HG02759 (cell line): ENCODE data around the gene BARX1.
"Not testable (repeated sequence)": the region's sequence is repeated elsewhere in the genome, so short reads cannot be mapped to it uniquely, and the experiment has no call there.

Experiments
- ATAC-seq: cut with Tn5 transposase; IDR thresholded peaks from one replicate; pipeline ENCODE4 v1.9.1; 2021; ENCODE audit warnings: mild to moderate bottlenecking, moderate library complexity; ENCODE audit not compliant: unreplicated experiment

The BARX1 gene

GRCh38 chr9:93967020-93967803 lies 12.1 kb upstream of the BARX1 start:
- no peak for ATAC-seq

GRCh38 chr9:93965830-93966577 lies 10.8 kb upstream of the BARX1 start:
- ATAC-seq: no peak

GRCh38 chr9:93964685-93965084 lies 9.5 kb upstream of the BARX1 start:
- ATAC-seq: no peak

- ATAC-seq: no peak
Measured at GRCh38 chr9:93963969-93964368, 8.8 kb upstream of the BARX1 start.

- ATAC-seq: not testable (repeated sequence)
Measured at GRCh38 chr9:93963489-93963888, 8.3 kb upstream of the BARX1 start.

- peak; percentile 60 for ATAC-seq
Measured at GRCh38 chr9:93962561-93963440, 7.6 kb upstream of the BARX1 start.

- ATAC-seq: no peak
Measured at GRCh38 chr9:93962017-93962416, 6.9 kb upstream of the BARX1 start.

GRCh38 chr9:93960971-93961841 lies 6.1 kb upstream of the BARX1 start:
- ATAC-seq: no peak

GRCh38 chr9:93960221-93960970 lies 5.2 kb upstream of the BARX1 start:
- no peak for ATAC-seq

GRCh38 chr9:93959739-93960154 lies 4.6 kb upstream of the BARX1 start:
- ATAC-seq: no peak

- ATAC-seq: no peak
Measured at GRCh38 chr9:93958819-93959682, 3.9 kb upstream of the BARX1 start.

GRCh38 chr9:93958121-93958818 lies 3.1 kb upstream of the BARX1 start:
- ATAC-seq: no peak

GRCh38 chr9:93955981-93956784 lies 1.0 kb upstream of the BARX1 start:
- ATAC-seq: no peak

GRCh38 chr9:93954434-93955061 lies 607 bp downstream of the BARX1 start:
- ATAC-seq: no peak

- no peak for ATAC-seq
Measured at GRCh38 chr9:93953496-93954433, 1.4 kb downstream of the BARX1 start.
